RWPE2 (cell line): Measurements from ENCODE around the gene GPR139.

Experiments
- ATAC-seq: fragments of 200-7000 bp; cut with Tn5 transposase; 3 replicates; pipeline ENCODE4 v1.9.1; 2021; ENCODE audit warnings: low read depth
- DNase-seq: peaks from one replicate; pipeline ENCODE4 v3.0.0-alpha.2; 2020; ENCODE audit warnings: low spot score
- H3K27ac ChIP-seq: fragments of 450-650 bp; 2 replicates; pipeline ENCODE4 v1.5.1; 2017; ENCODE audit warnings: mild to moderate bottlenecking; ENCODE audit not compliant: poor library complexity, severe bottlenecking
- H3K27me3 ChIP-seq: fragments of 250-450 bp; sonication (Bioruptor Pico); 2 replicates; pipeline ENCODE4 v1.5.1; 2021; ENCODE audit warnings: mild to moderate bottlenecking, moderate library complexity; ENCODE audit not compliant: insufficient read depth, poor library complexity, severe bottlenecking
- H3K36me3 ChIP-seq: fragments of 250-450 bp; sonication (Bioruptor Pico); 2 replicates; pipeline ENCODE4 v1.5.1; 2020; ENCODE audit warnings: low read depth, mild to moderate bottlenecking, moderate library complexity
- H3K4me1 ChIP-seq: fragments of 250-450 bp; sonication (Bioruptor Pico); 2 replicates; pipeline ENCODE4 v1.5.1; 2021; ENCODE audit warnings: mild to moderate bottlenecking, moderate library complexity; ENCODE audit not compliant: insufficient read depth, poor library complexity, severe bottlenecking
- H3K4me3 ChIP-seq: fragments of 250-450 bp; sonication (Bioruptor Pico); 2 replicates; pipeline ENCODE4 v1.5.1; 2021; ENCODE audit warnings: mild to moderate bottlenecking, moderate library complexity; ENCODE audit not compliant: severe bottlenecking
- H3K9me3 ChIP-seq: fragments of 250-450 bp; sonication (Bioruptor Pico); 2 replicates; pipeline ENCODE4 v1.5.1; 2021; ENCODE audit warnings: mild to moderate bottlenecking, moderate library complexity; ENCODE audit not compliant: severe bottlenecking
- TF ChIP-seq, protein P1 (sequence below): fragments of 450-650 bp; IDR thresholded peaks from one replicate; pipeline ENCODE4 v1.5.1; 2017; ENCODE audit warnings: mild to moderate bottlenecking, moderate library complexity; ENCODE audit not compliant: poor library complexity, severe bottlenecking

GPR139 gene

GRCh38 chr16:20064520-20064919, 9.2 kb downstream of the GPR139 start:
- TF ChIP-seq, protein P1, sequence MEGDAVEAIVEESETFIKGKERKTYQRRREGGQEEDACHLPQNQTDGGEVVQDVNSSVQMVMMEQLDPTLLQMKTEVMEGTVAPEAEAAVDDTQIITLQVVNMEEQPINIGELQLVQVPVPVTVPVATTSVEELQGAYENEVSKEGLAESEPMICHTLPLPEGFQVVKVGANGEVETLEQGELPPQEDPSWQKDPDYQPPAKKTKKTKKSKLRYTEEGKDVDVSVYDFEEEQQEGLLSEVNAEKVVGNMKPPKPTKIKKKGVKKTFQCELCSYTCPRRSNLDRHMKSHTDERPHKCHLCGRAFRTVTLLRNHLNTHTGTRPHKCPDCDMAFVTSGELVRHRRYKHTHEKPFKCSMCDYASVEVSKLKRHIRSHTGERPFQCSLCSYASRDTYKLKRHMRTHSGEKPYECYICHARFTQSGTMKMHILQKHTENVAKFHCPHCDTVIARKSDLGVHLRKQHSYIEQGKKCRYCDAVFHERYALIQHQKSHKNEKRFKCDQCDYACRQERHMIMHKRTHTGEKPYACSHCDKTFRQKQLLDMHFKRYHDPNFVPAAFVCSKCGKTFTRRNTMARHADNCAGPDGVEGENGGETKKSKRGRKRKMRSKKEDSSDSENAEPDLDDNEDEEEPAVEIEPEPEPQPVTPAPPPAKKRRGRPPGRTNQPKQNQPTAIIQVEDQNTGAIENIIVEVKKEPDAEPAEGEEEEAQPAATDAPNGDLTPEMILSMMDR = no peak
- Histone ChIP-seq H3K27me3 (peaks cover 2% of the 10 kb centered on the region), H3K36me3 (no peaks in the 10 kb centered on the region), H3K27ac (no peak overlapping the region), H3K4me3 (no peak overlapping the region), H3K9me3 (no peaks in the 10 kb centered on the region), H3K4me1 (no peaks in the 10 kb centered on the region)
- no peak for DNase-seq
- no peak for ATAC-seq

- ATAC-seq = no peak
- no peak overlapping the region for H3K27ac ChIP-seq
- H3K36me3 ChIP-seq = no peaks in the 10 kb centered on the region
- H3K9me3 ChIP-seq = no peaks in the 10 kb centered on the region
- no peaks in the 10 kb centered on the region for H3K27me3 ChIP-seq
- TF ChIP-seq, protein P1 = no peak
- no peaks in the 10 kb centered on the region for H3K4me1 ChIP-seq
- DNase-seq = no peak
- H3K4me3 ChIP-seq = no peak overlapping the region
Measured at GRCh38 chr16:20061132-20061531, 12.6 kb downstream of the GPR139 start.

DNA sequence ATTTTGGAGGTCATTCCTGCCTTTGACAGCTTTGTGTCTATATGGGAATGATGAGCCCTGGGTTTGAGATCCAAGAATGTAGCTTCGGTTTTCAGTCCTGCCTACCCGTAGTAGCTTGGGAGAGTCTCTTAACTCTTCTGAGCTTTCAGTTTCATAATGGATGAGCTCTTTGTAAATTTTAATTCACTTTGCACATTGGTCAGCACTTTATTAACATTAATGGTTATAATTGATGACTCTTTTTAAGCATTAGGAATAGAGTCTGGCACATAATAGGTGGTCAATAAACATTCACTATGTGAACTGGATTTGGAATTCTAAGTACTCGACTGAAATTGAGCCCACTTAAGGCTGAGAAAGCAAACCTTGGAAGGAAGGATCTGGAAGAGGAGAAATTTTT, 17.3 kb downstream of the GPR139 start:
- DNase-seq (no peak), ATAC-seq (no peak)
- H3K4me1 ChIP-seq = no peaks in the 10 kb centered on the region
- H3K4me3 ChIP-seq = no peak overlapping the region
- no peaks in the 10 kb centered on the region for H3K9me3 ChIP-seq
- peaks cover 2% of the 10 kb centered on the region for H3K27me3 ChIP-seq
- TF ChIP-seq, protein P1 = no peak
- no peak overlapping the region for H3K27ac ChIP-seq
- no peaks in the 10 kb centered on the region for H3K36me3 ChIP-seq

GRCh38 chr16:20053336-20053735, 20.4 kb downstream of the GPR139 start:
- no peak for ATAC-seq
- H3K36me3 ChIP-seq = no peaks in the 10 kb centered on the region
- TF ChIP-seq, protein P1 = no peak
- no peak overlapping the region for H3K27ac ChIP-seq
- H3K4me3 ChIP-seq = no peak overlapping the region
- peaks cover 2% of the 10 kb centered on the region for H3K27me3 ChIP-seq
- no peaks in the 10 kb centered on the region for H3K4me1 ChIP-seq
- DNase-seq = no peak
- H3K9me3 ChIP-seq = no peaks in the 10 kb centered on the region

DNA sequence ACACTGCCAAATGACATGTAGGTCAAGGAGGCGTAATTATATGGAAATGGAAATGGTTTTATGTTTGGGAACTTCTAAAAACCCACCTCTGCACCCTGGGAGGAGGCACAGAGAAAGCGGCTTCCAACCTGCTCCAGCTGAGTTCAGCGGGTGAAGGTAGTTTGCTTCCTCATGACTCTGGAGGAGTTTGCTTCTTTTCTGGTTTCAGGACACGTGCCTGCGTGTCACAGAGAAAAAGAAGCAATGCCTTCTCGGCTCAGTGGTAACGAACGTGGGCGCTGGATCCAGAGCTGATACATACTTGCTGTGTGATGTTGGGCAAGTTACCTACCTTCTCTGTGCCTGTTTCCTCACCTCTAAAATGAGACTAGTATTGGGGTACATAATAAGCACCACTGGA, 22.1 kb downstream of the GPR139 start:
- ATAC-seq = no peak
- no peak for DNase-seq
- Histone ChIP-seq H3K4me1 (no peaks in the 10 kb centered on the region), H3K27me3 (peaks cover 2% of the 10 kb centered on the region), H3K36me3 (no peaks in the 10 kb centered on the region), H3K9me3 (no peaks in the 10 kb centered on the region), H3K27ac (no peak overlapping the region), H3K4me3 (no peak overlapping the region)
- TF ChIP-seq, protein P1 = no peak
